Liver (tissue), 9 donors: ENCODE data around the gene RRP8. TPM values are rescaled to one million over a fixed set of nuclear protein-coding genes. Genes with fewer than 3 reads are reported as not detected.

Experiments
- DNase-seq: peaks from one replicate; pipeline ENCODE4 v3.0.0-alpha.2; 2017; ENCODE audit warnings: low spot score
- H3K27ac ChIP-seq, 2 donors: one replicate each; pipeline ENCODE4 v1.7.0; 2013; ENCODE audit warnings: inconsistent platforms in 2 of 2, low read length in 2 of 2, control low read depth in 1 of 2, low read depth in 1 of 2, mild to moderate bottlenecking in 1 of 2
- H3K27me3 ChIP-seq, 4 donors: one replicate each; pipeline versions ENCODE4 v1.6.1 to v1.7.0; 2013; ENCODE audit warnings: low read length in 3 of 4, inconsistent platforms in 1 of 4, mild to moderate bottlenecking in 1 of 4, moderate library complexity in 1 of 4; ENCODE audit not compliant: control insufficient read depth in 4 of 4, insufficient read depth in 4 of 4
- H3K36me3 ChIP-seq, 4 donors: one replicate each; pipeline versions ENCODE4 v1.6.1 to v1.7.0; 2013; ENCODE audit warnings: low read length in 3 of 4, mild to moderate bottlenecking in 3 of 4, low read depth in 1 of 4, moderate library complexity in 1 of 4; ENCODE audit not compliant: control insufficient read depth in 4 of 4, insufficient read depth in 3 of 4
- H3K4me1 ChIP-seq, 4 donors: one replicate each; pipeline versions ENCODE4 v1.6.1 to v1.7.0; 2013; ENCODE audit warnings: low read length in 3 of 4, mild to moderate bottlenecking in 3 of 4, moderate library complexity in 1 of 4; ENCODE audit not compliant: control insufficient read depth in 4 of 4, insufficient read depth in 4 of 4
- H3K4me3 ChIP-seq, 3 donors: one replicate each; pipeline versions ENCODE4 v1.6.1 to v1.7.0; 2013; ENCODE audit warnings: low read length in 3 of 3, control low read depth in 1 of 3, low read depth in 1 of 3, mild to moderate bottlenecking in 1 of 3
- H3K9ac ChIP-seq, 2 donors: one replicate each; pipeline ENCODE4 v1.7.0; 2013; ENCODE audit warnings: low read length in 2 of 2, mild to moderate bottlenecking in 2 of 2, moderate library complexity in 2 of 2, control low read depth in 1 of 2, low read depth in 1 of 2
- H3K9me3 ChIP-seq, 4 donors: one replicate each; pipeline versions ENCODE4 v1.6.1 to v1.7.0; 2013; ENCODE audit warnings: low read length in 3 of 4; ENCODE audit not compliant: control insufficient read depth in 4 of 4
- ATF3 ChIP-seq: IDR thresholded peaks from 2 replicates; pipeline ENCODE4 v1.6.1; 2016; ENCODE audit warnings: antibody characterized with exemption
- EGR1 ChIP-seq, 2 donors: IDR thresholded peaks; 2 replicates each; pipeline ENCODE4 v1.6.1; 2016 to 2018; ENCODE audit warnings: antibody characterized with exemption in 2 of 2, low read depth in 2 of 2
- FOXA1 ChIP-seq: IDR thresholded peaks from 2 replicates; pipeline ENCODE4 v1.6.1; 2016; ENCODE audit warnings: antibody characterized with exemption
- FOXA2 ChIP-seq: IDR thresholded peaks from 2 replicates; pipeline ENCODE4 v1.6.1; 2016; ENCODE audit warnings: antibody characterized with exemption
- GABPA ChIP-seq, 2 donors: IDR thresholded peaks in 1 of 2; conservative IDR thresholded peaks in 1 of 2; 2 replicates each; pipeline ENCODE4 v1.6.1; 2016; ENCODE audit warnings: antibody characterized with exemption in 2 of 2, mild to moderate bottlenecking in 1 of 2, moderate library complexity in 1 of 2
- HNF4A ChIP-seq, 2 donors: conservative IDR thresholded peaks; 2 replicates each; pipeline ENCODE4 v1.6.1; 2016; ENCODE audit warnings: antibody characterized with exemption in 2 of 2, mild to moderate bottlenecking in 2 of 2
- HNF4G ChIP-seq: IDR thresholded peaks from 2 replicates; pipeline ENCODE4 v1.6.1; 2016; ENCODE audit warnings: antibody characterized with exemption
- JUND ChIP-seq, 2 donors: IDR thresholded peaks; 2 replicates each; pipeline ENCODE4 v1.6.1; 2016; ENCODE audit warnings: antibody characterized with exemption in 2 of 2
- MAX ChIP-seq: IDR thresholded peaks from 2 replicates; pipeline ENCODE4 v1.6.1; 2016; ENCODE audit warnings: antibody characterized with exemption
- NR2F2 ChIP-seq: IDR thresholded peaks from 2 replicates; pipeline ENCODE4 v1.6.1; 2016; ENCODE audit warnings: antibody characterized with exemption
- RAD21 ChIP-seq, 2 donors: IDR thresholded peaks; 2 replicates each; pipeline ENCODE4 v1.6.1; 2016; ENCODE audit warnings: antibody characterized with exemption in 2 of 2, mild to moderate bottlenecking in 2 of 2
- RXRA ChIP-seq, 2 donors: IDR thresholded peaks; 2 replicates each; pipeline ENCODE4 v1.6.1; 2017 to 2018; ENCODE audit warnings: antibody characterized with exemption in 2 of 2, mild to moderate bottlenecking in 1 of 2
- SP1 ChIP-seq: IDR thresholded peaks from 2 replicates; pipeline ENCODE4 v1.6.1; 2018; ENCODE audit warnings: antibody characterized with exemption, mild to moderate bottlenecking
- YY1 ChIP-seq: IDR thresholded peaks from 2 replicates; pipeline ENCODE4 v1.6.1; 2016; ENCODE audit warnings: antibody characterized with exemption, mild to moderate bottlenecking
- ZBTB33 ChIP-seq: IDR thresholded peaks from 2 replicates; pipeline ENCODE4 v1.6.1; 2016; ENCODE audit warnings: antibody characterized with exemption
- WGBS: extraction: QIAGEN DNeasy Blood & Tissue Kit; methylation state at CpG from one replicate; pipeline ENCODE4 v1.1.7; 2013; 5-methylcytosine and 5-hydroxymethylcytosine counted together
- polyA plus RNA-seq, 2 donors: library from polyadenylated mRNA; stranded (reverse) in 1 of 2; unstranded in 1 of 2; fragments of 200-250 nt in 1 of 2; fragments of >200 nt in 1 of 2; fragmentation: Nextera tagmentation in 1 of 2; extraction: Ambion mirVana in 1 of 2; gene quantifications; one replicate each; pipeline versions ENCODE4 v1.2.1 to v1.2.3, GENCODE V29; 2013 to 2015
- total RNA-seq, 2 donors: library from RNA; depleted of rRNA; stranded (reverse); fragments of >200 nt; gene quantifications; one replicate each; pipeline ENCODE4 v1.2.3, GENCODE V29; 2014
- donor health status: healthy.
- donor health status: healthy.
- donor health status: healthy.
- donor health status: healthy.
- donor health status: healthy.

Gene RRP8
- total and polyA plus RNA-seq, 4 donors, result 10.3 to 12.6 (median 11.2) TPM

- no peaks in the 10 kb centered on the region for H3K27me3 ChIP-seq
- no peaks in the 10 kb centered on the region for H3K4me1 ChIP-seq
- no peak overlapping the region for H3K9ac ChIP-seq
- DNase-seq, result peak; percentile 17
- 60% methylated on average over 6 of the region's 6 CpGs for WGBS
- H3K9me3 ChIP-seq, result no peaks in the 10 kb centered on the region
- H3K36me3 ChIP-seq, result peaks cover 0 to 2% (median 0%) of the 10 kb centered on the region in 4 donors
- TF ChIP-seq GABPA (IDR thresholded peaks at IDR 0.05 in 1 of 2, conservative IDR thresholded peaks at IDR 0.05 in 1 of 2) (no peak), FOXA1 (no peak), ZBTB33 (no peak), NR2F2 (no peak), FOXA2 (no peak), HNF4G (no peak)
- H3K27ac ChIP-seq, result no peak overlapping the region
- no peak overlapping the region for H3K4me3 ChIP-seq
Observed at GRCh38 chr11:6576471-6577373, 26.7 kb downstream of the RRP8 start.

GRCh38 chr11:6574816-6575715, 28.4 kb downstream of the RRP8 start:
- WGBS, result 93% methylated on average over 6 of the region's 6 CpGs
- Histone ChIP-seq H3K27me3 (no peaks in the 10 kb centered on the region), H3K27ac (no peak overlapping the region), H3K4me1 (no peaks in the 10 kb centered on the region), H3K9me3 (no peaks in the 10 kb centered on the region), H3K36me3 (peaks cover 0 to 2% (median 0%) of the 10 kb centered on the region in 4 donors), H3K9ac (no peak overlapping the region), H3K4me3 (no peak overlapping the region)
- DNase-seq, result no peak
- TF ChIP-seq GABPA (IDR thresholded peaks at IDR 0.05 in 1 of 2, conservative IDR thresholded peaks at IDR 0.05 in 1 of 2), result no peak
- TF ChIP-seq YY1, result no peak

- Histone ChIP-seq H3K4me1 (peaks cover 3 to 19% (median 17%) of the 10 kb centered on the region in 4 donors), H3K4me3 (no peak overlapping the region), H3K27ac (no peak overlapping the region), H3K27me3 (no peaks in the 10 kb centered on the region), H3K9me3 (no peaks in the 10 kb centered on the region), H3K36me3 (peaks cover 0 to 2% (median 0%) of the 10 kb centered on the region in 4 donors), H3K9ac (no peak overlapping the region)
- no peak for TF ChIP-seq EGR1 (IDR thresholded peaks at IDR 0.05; ENCODE audit: low read depth in 2 of 2)
- TF ChIP-seq MAX, result no peak
- no peak for TF ChIP-seq RXRA (IDR thresholded peaks at IDR 0.05)
- no peak for TF ChIP-seq SP1
- no peak for TF ChIP-seq ZBTB33
- no peak for TF ChIP-seq NR2F2
- no peak for TF ChIP-seq RAD21 (IDR thresholded peaks at IDR 0.05)
- no peak for TF ChIP-seq FOXA1
- no peak for TF ChIP-seq FOXA2
- TF ChIP-seq HNF4G, result no peak
- no peak for TF ChIP-seq ATF3
- TF ChIP-seq JUND (IDR thresholded peaks at IDR 0.05), result no peak
- TF ChIP-seq GABPA (IDR thresholded peaks at IDR 0.05 in 1 of 2, conservative IDR thresholded peaks at IDR 0.05 in 1 of 2), result no peak
- no peak for TF ChIP-seq HNF4A (conservative IDR thresholded peaks at IDR 0.05)
- 90% methylated on average over 2 of the region's 2 CpGs for WGBS
- no peak for DNase-seq
Observed at GRCh38 chr11:6572215-6572614, 31.2 kb downstream of the RRP8 start.
